Measurements from ENCODE around the gene ZNF317. TPM values are rescaled to one million over a fixed set of nuclear protein-coding genes. Genes with fewer than 3 reads are reported as not detected.

The ZNF317 gene
- polyA plus RNA-seq, 1 donor (not counting 4 experiments of a cell fraction or from before 2014, with no cell fraction given), result 25.9 TPM

DNA sequence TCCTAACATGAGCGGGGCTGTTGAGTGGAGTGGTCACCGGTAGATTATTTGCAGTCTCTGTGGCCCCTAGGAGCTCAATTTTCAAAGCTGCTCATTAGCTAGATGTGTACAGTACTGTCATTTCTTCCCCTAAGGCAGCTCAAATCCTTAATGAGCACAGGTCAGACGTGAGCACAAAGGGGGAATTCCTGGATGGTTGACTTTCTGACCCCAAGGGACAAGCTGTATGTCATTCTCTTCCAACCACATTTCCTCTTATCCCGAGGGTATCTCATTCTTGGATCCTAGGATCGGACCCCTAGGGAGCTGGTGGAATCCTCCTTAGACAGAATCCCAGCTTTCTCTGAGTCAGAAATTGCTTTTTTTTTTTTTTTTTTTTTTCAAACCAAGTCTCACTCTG lies 7.8 kb upstream of the ZNF317 start:
- Histone ChIP-seq H2AFZ (ENCODE audit: control insufficient read depth, low read length) (no peak overlapping the region), H3K27ac (ENCODE audit: control insufficient read depth, insufficient read depth, low read length) (no peak overlapping the region), H3K27me3 (ENCODE audit: control insufficient read depth, extremely low read depth, insufficient read depth, low read length) (no peaks in the 10 kb centered on the region), H3K9me3 (ENCODE audit: control insufficient read depth, low read depth, low read length) (no peaks in the 10 kb centered on the region), H3K9ac (ENCODE audit: control insufficient read depth, extremely low read depth, insufficient read depth, low read length) (no peak overlapping the region), H4K20me1 (ENCODE audit: control insufficient read depth, extremely low read depth, insufficient read depth, low read length) (no peaks in the 10 kb centered on the region), H3K4me2 (ENCODE audit: control insufficient read depth, extremely low read depth, insufficient read depth, low read depth, low read length) (no peak overlapping the region), H3K79me2 (ENCODE audit: control insufficient read depth, insufficient read depth, low read length) (no peaks in the 10 kb centered on the region), H3K4me1 (ENCODE audit: control insufficient read depth, extremely low read depth, insufficient read depth, low read length) (peaks cover 4% of the 10 kb centered on the region), H3K36me3 (ENCODE audit: control insufficient read depth in 2 of 2, extremely low read depth in 1 of 2, insufficient read depth in 2 of 2, low read length in 2 of 2) (no peaks in the 10 kb centered on the region), H3K4me3 (ENCODE audit: control insufficient read depth in 2 of 3, extremely low read depth in 1 of 3, insufficient read depth in 2 of 3, low read depth in 1 of 3, low read length in 3 of 3) (no peak overlapping the region), H3K9me1 (ENCODE audit: control insufficient read depth, extremely low read depth, insufficient read depth, low read length) (no peaks in the 10 kb centered on the region)
- dilution Hi-C loops (cut with MboI; ENCODE audit: extremely low pct_ligation_motif_present, low sequenced_read_pairs), result no loop called here
- DNase-seq (ENCODE audit: low read depth, low spot score) (no peak), FAIRE-seq (no peak)
- TF ChIP-seq EZH2 (IDR thresholded peaks at IDR 0.05; ENCODE audit: low read length), result no peak
- TF ChIP-seq, protein P1, sequence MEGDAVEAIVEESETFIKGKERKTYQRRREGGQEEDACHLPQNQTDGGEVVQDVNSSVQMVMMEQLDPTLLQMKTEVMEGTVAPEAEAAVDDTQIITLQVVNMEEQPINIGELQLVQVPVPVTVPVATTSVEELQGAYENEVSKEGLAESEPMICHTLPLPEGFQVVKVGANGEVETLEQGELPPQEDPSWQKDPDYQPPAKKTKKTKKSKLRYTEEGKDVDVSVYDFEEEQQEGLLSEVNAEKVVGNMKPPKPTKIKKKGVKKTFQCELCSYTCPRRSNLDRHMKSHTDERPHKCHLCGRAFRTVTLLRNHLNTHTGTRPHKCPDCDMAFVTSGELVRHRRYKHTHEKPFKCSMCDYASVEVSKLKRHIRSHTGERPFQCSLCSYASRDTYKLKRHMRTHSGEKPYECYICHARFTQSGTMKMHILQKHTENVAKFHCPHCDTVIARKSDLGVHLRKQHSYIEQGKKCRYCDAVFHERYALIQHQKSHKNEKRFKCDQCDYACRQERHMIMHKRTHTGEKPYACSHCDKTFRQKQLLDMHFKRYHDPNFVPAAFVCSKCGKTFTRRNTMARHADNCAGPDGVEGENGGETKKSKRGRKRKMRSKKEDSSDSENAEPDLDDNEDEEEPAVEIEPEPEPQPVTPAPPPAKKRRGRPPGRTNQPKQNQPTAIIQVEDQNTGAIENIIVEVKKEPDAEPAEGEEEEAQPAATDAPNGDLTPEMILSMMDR (optimal IDR thresholded peaks at IDR 0.05 in 1 of 3, IDR thresholded peaks at IDR 0.05 in 1 of 3, conservative IDR thresholded peaks at IDR 0.05 in 1 of 3; ENCODE audit: extremely low read depth in 1 of 3, insufficient read depth in 2 of 3, low read length in 3 of 3), result no peak

DNA sequence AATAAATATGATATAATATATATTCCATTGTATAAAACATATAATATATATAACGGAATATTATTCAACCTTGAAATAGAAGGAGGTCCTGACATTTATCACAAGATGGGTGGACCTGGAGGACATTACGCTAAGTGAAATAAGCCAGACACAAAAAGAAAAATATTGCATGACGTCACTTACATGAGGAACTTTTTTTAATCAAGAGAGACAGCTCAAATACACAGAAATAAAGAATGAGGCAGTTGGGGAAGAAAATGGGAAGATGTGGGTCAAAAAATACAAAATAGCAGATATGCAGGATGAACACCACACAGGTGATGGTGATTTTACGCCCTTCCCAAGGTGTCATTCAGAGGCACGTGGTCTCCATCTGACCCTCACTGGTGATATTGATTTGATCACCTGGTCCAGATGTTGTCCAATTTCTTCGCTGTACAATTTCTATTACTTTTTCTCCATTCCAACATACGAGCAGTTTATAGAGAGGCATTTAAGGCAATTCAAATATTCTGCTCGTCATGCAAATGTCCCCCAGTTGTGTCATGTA lies 513 bp upstream of the ZNF317 start:
- Histone ChIP-seq H3K4me2 (ENCODE audit: control insufficient read depth, extremely low read depth, insufficient read depth, low read depth, low read length) (peak overlapping the region; percentile 99), H3K9me1 (ENCODE audit: control insufficient read depth, extremely low read depth, insufficient read depth, low read length) (no peaks in the 10 kb centered on the region), H3K4me3 (ENCODE audit: control insufficient read depth in 2 of 3, extremely low read depth in 1 of 3, insufficient read depth in 2 of 3, low read depth in 1 of 3, low read length in 3 of 3) (peak overlapping the region; percentile 78 to 87 (median 82)), H2AFZ (ENCODE audit: control insufficient read depth, low read length) (peak overlapping the region; percentile 100), H4K20me1 (ENCODE audit: control insufficient read depth, extremely low read depth, insufficient read depth, low read length) (no peaks in the 10 kb centered on the region), H3K4me1 (ENCODE audit: control insufficient read depth, extremely low read depth, insufficient read depth, low read length) (peaks cover 5% of the 10 kb centered on the region), H3K27ac (ENCODE audit: control insufficient read depth, insufficient read depth, low read length) (peak overlapping the region; percentile 86), H3K9ac (ENCODE audit: control insufficient read depth, extremely low read depth, insufficient read depth, low read length) (peak overlapping the region; percentile 94), H3K27me3 (ENCODE audit: control insufficient read depth, extremely low read depth, insufficient read depth, low read length) (no peaks in the 10 kb centered on the region), H3K36me3 (ENCODE audit: control insufficient read depth in 2 of 2, extremely low read depth in 1 of 2, insufficient read depth in 2 of 2, low read length in 2 of 2) (peaks cover 0 to 8% of the 10 kb centered on the region in 2 experiments), H3K79me2 (ENCODE audit: control insufficient read depth, insufficient read depth, low read length) (peaks cover 45% of the 10 kb centered on the region), H3K9me3 (ENCODE audit: control insufficient read depth, low read depth, low read length) (peaks cover under 1% of the 10 kb centered on the region)
- no peak for TF ChIP-seq EZH2 (IDR thresholded peaks at IDR 0.05; ENCODE audit: low read length)
- TF ChIP-seq, protein P1 (optimal IDR thresholded peaks at IDR 0.05 in 1 of 3, IDR thresholded peaks at IDR 0.05 in 1 of 3, conservative IDR thresholded peaks at IDR 0.05 in 1 of 3; ENCODE audit: extremely low read depth in 1 of 3, insufficient read depth in 2 of 3, low read length in 3 of 3), result no peak
- FAIRE-seq (no peak), DNase-seq (ENCODE audit: low read depth, low spot score) (no peak)
- dilution Hi-C loops (cut with MboI; ENCODE audit: extremely low pct_ligation_motif_present, low sequenced_read_pairs), result no loop called here

Data from keratinocyte (primary cell).